Measurements from ENCODE around the gene PRDM16.

Gene PRDM16

GRCh38 chr1:3464649-3465025 is 395.6 kb downstream of the PRDM16 start:
- TF ChIP-seq, protein P1, sequence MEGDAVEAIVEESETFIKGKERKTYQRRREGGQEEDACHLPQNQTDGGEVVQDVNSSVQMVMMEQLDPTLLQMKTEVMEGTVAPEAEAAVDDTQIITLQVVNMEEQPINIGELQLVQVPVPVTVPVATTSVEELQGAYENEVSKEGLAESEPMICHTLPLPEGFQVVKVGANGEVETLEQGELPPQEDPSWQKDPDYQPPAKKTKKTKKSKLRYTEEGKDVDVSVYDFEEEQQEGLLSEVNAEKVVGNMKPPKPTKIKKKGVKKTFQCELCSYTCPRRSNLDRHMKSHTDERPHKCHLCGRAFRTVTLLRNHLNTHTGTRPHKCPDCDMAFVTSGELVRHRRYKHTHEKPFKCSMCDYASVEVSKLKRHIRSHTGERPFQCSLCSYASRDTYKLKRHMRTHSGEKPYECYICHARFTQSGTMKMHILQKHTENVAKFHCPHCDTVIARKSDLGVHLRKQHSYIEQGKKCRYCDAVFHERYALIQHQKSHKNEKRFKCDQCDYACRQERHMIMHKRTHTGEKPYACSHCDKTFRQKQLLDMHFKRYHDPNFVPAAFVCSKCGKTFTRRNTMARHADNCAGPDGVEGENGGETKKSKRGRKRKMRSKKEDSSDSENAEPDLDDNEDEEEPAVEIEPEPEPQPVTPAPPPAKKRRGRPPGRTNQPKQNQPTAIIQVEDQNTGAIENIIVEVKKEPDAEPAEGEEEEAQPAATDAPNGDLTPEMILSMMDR (IDR thresholded peaks at IDR 0.05; ENCODE audit: borderline replicate concordance, insufficient read depth, low read depth, low read length) = no peak
- no peak overlapping the region for H3K4me3 ChIP-seq (ENCODE audit: low read depth, low read length)

DNA sequence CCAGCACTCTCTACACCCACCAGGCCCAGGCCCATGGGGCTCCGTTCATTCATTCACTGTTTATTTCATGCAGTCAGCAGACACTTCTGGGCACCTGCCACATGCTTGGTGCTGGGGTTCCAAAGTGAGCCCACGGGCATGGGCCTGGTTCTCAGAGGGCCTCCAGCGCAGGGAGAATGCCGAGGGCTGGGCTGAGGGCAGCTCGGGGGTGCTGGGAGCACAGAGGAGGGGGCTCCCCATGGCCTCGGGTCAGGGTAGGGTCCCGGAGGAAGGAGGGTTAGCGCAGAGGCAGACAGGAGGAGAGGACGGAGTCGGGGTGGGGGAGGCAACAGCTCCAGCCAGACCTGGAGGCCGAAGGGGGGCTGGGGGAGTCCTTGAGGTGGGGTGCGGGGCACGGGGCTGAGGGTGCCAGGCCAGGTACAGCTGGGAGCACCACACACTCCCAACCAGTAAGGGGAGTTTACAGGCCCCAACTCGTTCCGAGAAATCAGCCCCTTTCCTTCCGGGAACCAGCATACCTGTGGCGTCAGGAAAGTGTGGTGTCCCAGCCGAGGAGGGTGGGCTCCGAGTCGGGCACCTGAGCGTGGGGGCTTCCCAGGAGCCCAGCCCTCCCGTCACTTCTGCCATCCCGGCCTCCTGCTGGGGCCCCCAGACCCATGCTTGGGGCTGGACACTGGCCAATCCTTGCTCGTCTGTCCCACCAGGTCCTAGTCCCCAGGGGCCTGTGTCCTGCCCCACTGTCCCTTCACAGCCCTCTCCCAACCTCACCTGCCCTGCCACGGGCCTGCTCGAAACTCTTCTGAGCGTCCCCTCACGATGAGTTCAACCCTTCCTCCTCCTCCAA is 396.3 kb downstream of the PRDM16 start:
- TF ChIP-seq, protein P1 (IDR thresholded peaks at IDR 0.05; ENCODE audit: borderline replicate concordance, insufficient read depth, low read depth, low read length) = no peak
- no peak overlapping the region for H3K4me3 ChIP-seq (ENCODE audit: low read depth, low read length)

GRCh38 chr1:3465935-3466321 is 396.9 kb downstream of the PRDM16 start:
- TF ChIP-seq, protein P1 (IDR thresholded peaks at IDR 0.05; ENCODE audit: borderline replicate concordance, insufficient read depth, low read depth, low read length) = no peak
- H3K4me3 ChIP-seq (ENCODE audit: low read depth, low read length) = no peak overlapping the region

GRCh38 chr1:3466366-3467075 is 397.5 kb downstream of the PRDM16 start:
- H3K4me3 ChIP-seq (ENCODE audit: low read depth, low read length) = no peak overlapping the region
- TF ChIP-seq, protein P1 (IDR thresholded peaks at IDR 0.05; ENCODE audit: borderline replicate concordance, insufficient read depth, low read depth, low read length) = no peak

GRCh38 chr1:3467096-3468036 is 398.4 kb downstream of the PRDM16 start:
- TF ChIP-seq, protein P1 (IDR thresholded peaks at IDR 0.05; ENCODE audit: borderline replicate concordance, insufficient read depth, low read depth, low read length) = no peak
- H3K4me3 ChIP-seq (ENCODE audit: low read depth, low read length) = no peak overlapping the region

- no peak overlapping the region for H3K4me3 ChIP-seq (ENCODE audit: low read depth, low read length)
- TF ChIP-seq, protein P1 (IDR thresholded peaks at IDR 0.05; ENCODE audit: borderline replicate concordance, insufficient read depth, low read depth, low read length) = no peak
These were observed 399.5 kb downstream of the PRDM16 start for GRCh38 chr1:3468236-3469103.

Measured in GM12875 (cell line).